GM12878 (cell line): Measurements from ENCODE around the gene DUSP22. TPM values are rescaled to one million over a fixed set of nuclear protein-coding genes. Genes with fewer than 3 reads are reported as not detected.

Experiments
- BCL11A ChIP-seq: IDR thresholded peaks from 2 replicates; pipeline ENCODE4 v1.6.1; 2011; ENCODE audit warnings: low read depth, low read length
- ESRRA ChIP-seq: IDR thresholded peaks from 2 replicates; pipeline ENCODE4 v1.6.1; 2012; ENCODE audit warnings: mild to moderate bottlenecking, low read length, improper control_type of control experiment
- ETV6 ChIP-seq, 2 experiments: fragments of 450-650 bp in 1 of 2; IDR thresholded peaks in 1 of 2; conservative IDR thresholded peaks in 1 of 2; 2 replicates each; pipeline ENCODE4 v1.6.1; 2014; ENCODE audit warnings: antibody characterized with exemption in 1 of 2, borderline replicate concordance in 1 of 2, low read depth in 1 of 2, mild to moderate bottlenecking in 1 of 2, moderate library complexity in 1 of 2
- EZH2 ChIP-seq: IDR thresholded peaks from 2 replicates; pipeline ENCODE4 v1.6.1; 2012; ENCODE audit warnings: low read depth, mild to moderate bottlenecking, control low read depth, inconsistent platforms, low read length, borderline replicate concordance; ENCODE audit not compliant: control insufficient read depth
- FOXM1 ChIP-seq: IDR thresholded peaks from 2 replicates; pipeline ENCODE4 v1.6.1; 2012; ENCODE audit warnings: low read depth, mild to moderate bottlenecking, inconsistent platforms, low read length, moderate library complexity
- GABPA ChIP-seq: IDR thresholded peaks from 2 replicates; pipeline ENCODE4 v1.6.1; 2014; ENCODE audit warnings: antibody characterized with exemption, low read depth, mild to moderate bottlenecking, inconsistent platforms
- HDGF ChIP-seq: fragments of 450-650 bp; IDR thresholded peaks from 2 replicates; pipeline ENCODE4 v1.6.1; 2016; ENCODE audit warnings: antibody characterized with exemption
- MLLT1 ChIP-seq: fragments of 450-650 bp; IDR thresholded peaks from 2 replicates; pipeline ENCODE4 v1.6.1; 2016; ENCODE audit warnings: mild to moderate bottlenecking
- TCF12 ChIP-seq: IDR thresholded peaks from 2 replicates; pipeline ENCODE4 v1.6.1; 2011; ENCODE audit warnings: low read depth, mild to moderate bottlenecking, low read length
- YY1 ChIP-seq: IDR thresholded peaks from 2 replicates; pipeline ENCODE4 v1.6.1; 2011; ENCODE audit warnings: low read depth, mild to moderate bottlenecking, low read length
- polyA plus RNA-seq, 11 experiments: library from polyadenylated mRNA; depleted of rRNA in 4 of 11; unstranded in 6 of 11; stranded (reverse) in 5 of 11; fragments of >200 nt; fragmentation: Nextera tagmentation in 4 of 11; fragmentation: Illumina TruSeq in 1 of 11; extraction: Ambion mirVana in 4 of 11; extraction: Trizol in 1 of 11; gene quantifications; 1 replicate in 1 of 11; 2 replicates in 10 of 11; pipeline versions ENCODE4 v1.2.1 to v1.2.3, GENCODE V29; 2011 to 2016; ENCODE audit warnings: inconsistent platforms in 2 of 11, missing spikeins in 2 of 11, low read depth in 1 of 11
- total RNA-seq, 4 experiments: library from RNA; depleted of rRNA in 3 of 4; stranded (reverse); fragments of >200 nt in 3 of 4; fragmentation: Illumina TruSeq in 1 of 4; extraction: Trizol in 1 of 4; gene quantifications; 2 replicates each; pipeline versions ENCODE4 v1.2.1 to v1.2.3, GENCODE V29; 2013 to 2021
- TF ChIP-seq, protein P1 (sequence below): IDR thresholded peaks from 2 replicates; pipeline ENCODE4 v1.6.1; 2011; ENCODE audit warnings: mild to moderate bottlenecking, low read depth, low read length, moderate library complexity; ENCODE audit not compliant: insufficient replicate concordance

Gene DUSP22
- total and polyA plus RNA-seq, 10 of the 15 experiments (the other 5 are each of a cell fraction or from before 2014, with no cell fraction given) = 78.9 to 156 (median 107) TPM

- TF ChIP-seq, protein P1, sequence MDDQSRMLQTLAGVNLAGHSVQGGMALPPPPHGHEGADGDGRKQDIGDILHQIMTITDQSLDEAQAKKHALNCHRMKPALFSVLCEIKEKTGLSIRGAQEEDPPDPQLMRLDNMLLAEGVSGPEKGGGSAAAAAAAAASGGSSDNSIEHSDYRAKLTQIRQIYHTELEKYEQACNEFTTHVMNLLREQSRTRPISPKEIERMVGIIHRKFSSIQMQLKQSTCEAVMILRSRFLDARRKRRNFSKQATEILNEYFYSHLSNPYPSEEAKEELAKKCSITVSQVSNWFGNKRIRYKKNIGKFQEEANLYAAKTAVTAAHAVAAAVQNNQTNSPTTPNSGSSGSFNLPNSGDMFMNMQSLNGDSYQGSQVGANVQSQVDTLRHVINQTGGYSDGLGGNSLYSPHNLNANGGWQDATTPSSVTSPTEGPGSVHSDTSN = peak; percentile 8
- TF ChIP-seq MLLT1 (peak; percentile 98), FOXM1 (no peak), ESRRA (peak; percentile 87; the same call in 1 of the 2 replicates), EZH2 (no peak), HDGF (no peak; the same call in none of the 2 replicates), ETV6 (conservative IDR thresholded peaks at IDR 0.05 in 1 of 2, IDR thresholded peaks at IDR 0.05 in 1 of 2; ENCODE audit: borderline replicate concordance in 1 of 2, low read depth in 1 of 2) (no peak), TCF12 (peak; percentile 87), YY1 (no peak; the same call in 1 of the 2 replicates), GABPA (no peak), BCL11A (peak; percentile 85)
Observed at GRCh38 chr6:291697-292505, at the start of gene DUSP22 (continued).
